Body of pancreas (tissue), 4 donors: ENCODE measurements around the gene ARSB. TPM values are rescaled to one million over a fixed set of nuclear protein-coding genes. Genes with fewer than 3 reads are reported as not detected.

ENCODE experiments used
- ATAC-seq: fragments of 150-250 bp; one replicate; pipeline ENCODE4 v1.9.1; 2016
- DNase-seq, 4 donors: peaks; one replicate each; pipeline ENCODE4 v3.0.0-alpha.2; 2019
- H3K27ac ChIP-seq, 4 donors: fragments of 200-600 bp; sonication (generic); 1 replicate in 3 of 4; 2 replicates in 1 of 4; pipeline versions ENCODE4 v1.5.1 to v1.6.1; 2016 to 2019; ENCODE audit warnings: mild to moderate bottlenecking in 1 of 4, mixed read lengths in 1 of 4, moderate library complexity in 1 of 4
- H3K27me3 ChIP-seq, 2 donors: fragments of 200-600 bp; sonication (generic); one replicate each; pipeline ENCODE4 v1.6.0; 2016; ENCODE audit warnings: mild to moderate bottlenecking in 1 of 2
- H3K36me3 ChIP-seq, 2 donors: fragments of 200-600 bp; sonication (generic); replicated peaks in 1 of 2; 2 replicates each; pipeline ENCODE4 v1.5.1; 2016; ENCODE audit warnings: low read depth in 2 of 2; ENCODE audit not compliant: insufficient read depth in 1 of 2
- H3K4me1 ChIP-seq: fragments of 200-600 bp; sonication (generic); one replicate; pipeline ENCODE4 v1.6.0; 2016
- H3K4me3 ChIP-seq, 2 donors: fragments of 200-600 bp; sonication (generic); 1 replicate in 1 of 2; 2 replicates in 1 of 2; pipeline ENCODE4 v1.5.1; 2016 to 2019
- H3K9me3 ChIP-seq, 3 donors: fragments of 200-600 bp; sonication (generic); 1 replicate in 2 of 3; 2 replicates in 1 of 3; pipeline ENCODE4 v1.5.1; 2016
- CTCF ChIP-seq, 7 experiments: fragments of 450-650 bp in 4 of 7; fragments of 200-600 bp in 3 of 7; sonication (generic) in 3 of 7; IDR thresholded peaks; one replicate each; pipeline ENCODE4 v1.5.1; 2016 to 2019; ENCODE audit warnings: antibody characterized with exemption in 7 of 7
- POLR2A ChIP-seq, 3 donors: fragments of 450-650 bp; IDR thresholded peaks; one replicate each; pipeline ENCODE4 v1.6.1; 2016; ENCODE audit warnings: antibody characterized with exemption in 3 of 3, mild to moderate bottlenecking in 2 of 3
- WGBS, 2 donors: methylation state at CpG; one replicate each; pipeline ENCODE4 v1.1.5; 2017; 5-methylcytosine and 5-hydroxymethylcytosine counted together
- intact Hi-C: fragments of 100-400 bp; cut with DNase I; formaldehyde crosslinking; loops from one replicate; pipeline ENCODE4 v1.15.1; 2023
- total RNA-seq, 2 donors: library from RNA; depleted of rRNA; stranded (reverse); fragments of >200 nt; gene quantifications; one replicate each; pipeline ENCODE4 v1.1.0, GENCODE V29; 2016

The ARSB gene
- total RNA-seq, 2 donors from 2014 or later: 9.9 to 12.2 TPM

- Histone ChIP-seq H3K4me3 (no peak overlapping the region), H3K27ac (no peak overlapping the region), H3K27me3 (no peaks in the 10 kb centered on the region), H3K9me3 (no peaks in the 10 kb centered on the region), H3K36me3 (no peaks in the 10 kb centered on the region), H3K4me1 (peaks cover 29% of the 10 kb centered on the region)
- DNase-seq (no peak), ATAC-seq (peak; percentile 27)
- TF ChIP-seq CTCF (IDR thresholded peaks at IDR 0.05) (no peak), POLR2A (IDR thresholded peaks at IDR 0.05) (no peak)
- intact Hi-C loops: no loop called here
- 35 to 44% methylated on average over 2 of the region's 2 CpGs for WGBS, 2 donors
These were observed 10.5 kb downstream of the ARSB start for GRCh38 chr5:78974601-78975000.

- DNase-seq: no peak
- Histone ChIP-seq H3K27me3 (no peaks in the 10 kb centered on the region), H3K4me1 (peaks cover 29% of the 10 kb centered on the region), H3K36me3 (no peaks in the 10 kb centered on the region), H3K9me3 (no peaks in the 10 kb centered on the region), H3K27ac (no peak overlapping the region), H3K4me3 (no peak overlapping the region)
- WGBS, 2 donors: 55 to 63% methylated on average over 5 of the region's 5 CpGs
- TF ChIP-seq POLR2A (IDR thresholded peaks at IDR 0.05) (no peak), CTCF (IDR thresholded peaks at IDR 0.05) (no peak)
- ATAC-seq: no peak
- intact Hi-C loops: no loop called here
These were observed 11.1 kb downstream of the ARSB start for GRCh38 chr5:78974011-78974410.

- 21 to 26% methylated on average over 7 of the region's 7 CpGs for WGBS, 2 donors
- Histone ChIP-seq H3K36me3 (no peaks in the 10 kb centered on the region), H3K4me1 (peaks cover 29% of the 10 kb centered on the region), H3K27me3 (no peaks in the 10 kb centered on the region), H3K27ac (peak overlapping the region in 2 of 4 donors; percentile 0 to 32), H3K4me3 (no peak overlapping the region), H3K9me3 (no peaks in the 10 kb centered on the region)
- TF ChIP-seq CTCF (IDR thresholded peaks at IDR 0.05): no peak
- TF ChIP-seq POLR2A (IDR thresholded peaks at IDR 0.05): no peak
- peak; percentile 53 for ATAC-seq
- DNase-seq: peak; percentile 32 to 68 (median 44)
- intact Hi-C loops: no loop called here
These were observed 12.3 kb downstream of the ARSB start for GRCh38 chr5:78972654-78973428.

GRCh38 chr5:78971998-78972397 lies 13.1 kb downstream of the ARSB start:
- no peaks in the 10 kb centered on the region for H3K9me3 ChIP-seq
- no peak overlapping the region for H3K27ac ChIP-seq
- H3K27me3 ChIP-seq: no peaks in the 10 kb centered on the region
- 62 to 77% methylated on average over 2 of the region's 2 CpGs for WGBS, 2 donors
- no peaks in the 10 kb centered on the region for H3K36me3 ChIP-seq
- ATAC-seq: no peak
- DNase-seq: no peak
- peaks cover 29% of the 10 kb centered on the region for H3K4me1 ChIP-seq
- intact Hi-C loops: no loop called here
- no peak overlapping the region for H3K4me3 ChIP-seq
- no peak for TF ChIP-seq POLR2A (IDR thresholded peaks at IDR 0.05)
- TF ChIP-seq CTCF (IDR thresholded peaks at IDR 0.05): no peak

- Histone ChIP-seq H3K9me3 (no peaks in the 10 kb centered on the region), H3K4me3 (no peak overlapping the region), H3K27ac (no peak overlapping the region), H3K27me3 (no peaks in the 10 kb centered on the region), H3K36me3 (no peaks in the 10 kb centered on the region), H3K4me1 (peaks cover 16% of the 10 kb centered on the region)
- intact Hi-C loops: loop anchor here (10.0 kb wide), 1 partner anchor 74 kb away; no protein-coding TSS in a partner anchor
- DNase-seq (no peak), ATAC-seq (no peak)
- TF ChIP-seq CTCF (IDR thresholded peaks at IDR 0.05) (no peak), POLR2A (IDR thresholded peaks at IDR 0.05) (no peak)
- WGBS, 2 donors: 93 to 95% methylated on average over 5 of the region's 5 CpGs
These were observed 16.3 kb downstream of the ARSB start for GRCh38 chr5:78968781-78969180.
